Vagina (tissue), 2 donors: Measurements from ENCODE around the gene JAKMIP1.

Source experiments
- CTCF ChIP-seq, 3 experiments: fragments of 450-650 bp in 2 of 3; fragments of 200-600 bp in 1 of 3; sonication (generic) in 1 of 3; IDR thresholded peaks; one replicate each; pipeline ENCODE4 v1.5.1; 2017 to 2019; ENCODE audit warnings: antibody characterized with exemption in 3 of 3, mild to moderate bottlenecking in 2 of 3, moderate library complexity in 2 of 3
- POLR2A ChIP-seq, 2 donors: fragments of 450-650 bp; IDR thresholded peaks; one replicate each; pipeline ENCODE4 v1.6.1; 2017; ENCODE audit warnings: antibody characterized with exemption in 2 of 2, mild to moderate bottlenecking in 2 of 2, moderate library complexity in 2 of 2
- POLR2AphosphoS5 ChIP-seq, 2 donors: sonication (generic); formaldehyde crosslinking; IDR thresholded peaks; one replicate each; pipeline ENCODE4 v1.9.0; 2017; ENCODE audit warnings: antibody characterized with exemption in 2 of 2, mild to moderate bottlenecking in 2 of 2, low read depth in 1 of 2; ENCODE audit not compliant: insufficient read depth in 1 of 2

- TF ChIP-seq CTCF (IDR thresholded peaks at IDR 0.05), result no peak
- TF ChIP-seq POLR2A (IDR thresholded peaks at IDR 0.05), result no peak
- TF ChIP-seq POLR2AphosphoS5 (IDR thresholded peaks at IDR 0.05; ENCODE audit: insufficient read depth in 1 of 2, low read depth in 1 of 2), result no peak
Observed at GRCh38 chr4:6055436-6055835, 144.9 kb downstream of the JAKMIP1 start.
